ENCODE data around the gene ZNF417. TPM values are rescaled to one million over a fixed set of nuclear protein-coding genes. Genes with fewer than 3 reads are reported as not detected.
"Not testable (repeated sequence)": the region's sequence is repeated elsewhere in the genome, so short reads cannot be mapped to it uniquely, and the experiment has no call there.

Gene ZNF417
- total and polyA plus RNA-seq, 2 donors (not counting 1 experiment from before 2014, with no cell fraction given), result 8.9 to 52.6 TPM

DNA sequence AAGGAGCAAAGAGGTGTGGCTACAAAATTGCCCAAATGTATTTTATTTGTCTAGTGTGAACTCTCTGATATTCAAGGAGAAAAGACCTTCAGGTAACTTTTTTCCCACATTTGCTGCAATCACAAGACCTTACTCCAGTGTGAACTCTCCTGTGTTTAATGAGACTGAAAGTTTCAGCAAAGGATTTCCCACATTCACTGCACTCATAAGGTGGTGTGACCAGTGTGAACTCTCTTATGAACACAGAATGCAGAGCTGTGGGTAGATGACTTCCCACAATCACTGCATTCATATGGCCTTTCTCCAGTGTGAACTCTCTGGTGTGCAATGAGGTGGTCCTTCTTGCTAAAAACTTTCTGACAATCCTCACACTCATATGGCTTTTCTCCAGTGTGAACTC, 43.9 kb downstream of the ZNF417 start:
- CTCF ChIA-PET, result no interaction called here
- Histone ChIP-seq H3K4me1 (ENCODE audit: control insufficient read depth in 2 of 2, insufficient read depth in 2 of 2, low read length in 2 of 2) (no peaks in the 10 kb centered on the region), H3K9me3 (ENCODE audit: control extremely low read depth in 1 of 3, control insufficient read depth in 2 of 3, insufficient read depth in 1 of 3, low read length in 2 of 3) (peaks cover 17 to 64% (median 38%) of the 10 kb centered on the region in 3 donors), H3K4me2 (replicated peaks; ENCODE audit: low read depth, low read length, poor library complexity, severe bottlenecking) (no peak overlapping the region), H3K9ac (ENCODE audit: low read length) (no peak overlapping the region), H3K36me3 (replicated peaks in 1 of 2; ENCODE audit: control extremely low read depth in 1 of 2, control insufficient read depth in 1 of 2, extremely low read depth in 1 of 2, insufficient read depth in 2 of 2, low read length in 1 of 2) (peaks cover 16 to 43% of the 10 kb centered on the region in 2 experiments), H3K4me3 (ENCODE audit: control extremely low read depth in 1 of 5, extremely low read depth in 1 of 5, insufficient read depth in 1 of 5, low read depth in 2 of 5, low read length in 4 of 5) (no peak overlapping the region), H4K20me1 (ENCODE audit: control insufficient read depth, insufficient read depth, low read length, poor library complexity, severe bottlenecking) (no peaks in the 10 kb centered on the region), H2AFZ (ENCODE audit: insufficient read depth, low read depth, low read length, poor library complexity, severe bottlenecking) (no peak overlapping the region), H3K79me2 (ENCODE audit: control insufficient read depth, insufficient read depth, low read length) (peaks cover 26% of the 10 kb centered on the region), H3K27me3 (replicated peaks in 1 of 4; ENCODE audit: control extremely low read depth in 1 of 4, control insufficient read depth in 3 of 4, insufficient read depth in 4 of 4, low read length in 3 of 4) (no peaks in the 10 kb centered on the region), H3K27ac (ENCODE audit: low read length in 2 of 2) (no peak overlapping the region)
- ATAC-seq (ENCODE audit: low read depth) (no peak), DNase-seq (no peak)
- no peak overlapping the region for H3K27ac Mint-ChIP-seq
- intact Hi-C loops (cut with micrococcal nuclease), result no loop called here
- peaks cover 14% of the 10 kb centered on the region for H3K9me3 Mint-ChIP-seq (ENCODE audit: insufficient read depth)
- H3K27me3 Mint-ChIP-seq, result no peaks in the 10 kb centered on the region
- no peak overlapping the region for H3K4me3 Mint-ChIP-seq
- POLR2A ChIA-PET, result interaction anchor here (0.6 kb wide), 1 partner anchor 158 kb away, joined by 3 read pairs; no protein-coding TSS in a partner anchor
- peaks cover 2% of the 10 kb centered on the region for H3K4me1 Mint-ChIP-seq
- TF ChIP-seq EZH2 (IDR thresholded peaks at IDR 0.05; ENCODE audit: borderline replicate concordance, insufficient read depth, low read depth, low read length, poor library complexity, severe bottlenecking), result no peak
- TF ChIP-seq, protein P1, sequence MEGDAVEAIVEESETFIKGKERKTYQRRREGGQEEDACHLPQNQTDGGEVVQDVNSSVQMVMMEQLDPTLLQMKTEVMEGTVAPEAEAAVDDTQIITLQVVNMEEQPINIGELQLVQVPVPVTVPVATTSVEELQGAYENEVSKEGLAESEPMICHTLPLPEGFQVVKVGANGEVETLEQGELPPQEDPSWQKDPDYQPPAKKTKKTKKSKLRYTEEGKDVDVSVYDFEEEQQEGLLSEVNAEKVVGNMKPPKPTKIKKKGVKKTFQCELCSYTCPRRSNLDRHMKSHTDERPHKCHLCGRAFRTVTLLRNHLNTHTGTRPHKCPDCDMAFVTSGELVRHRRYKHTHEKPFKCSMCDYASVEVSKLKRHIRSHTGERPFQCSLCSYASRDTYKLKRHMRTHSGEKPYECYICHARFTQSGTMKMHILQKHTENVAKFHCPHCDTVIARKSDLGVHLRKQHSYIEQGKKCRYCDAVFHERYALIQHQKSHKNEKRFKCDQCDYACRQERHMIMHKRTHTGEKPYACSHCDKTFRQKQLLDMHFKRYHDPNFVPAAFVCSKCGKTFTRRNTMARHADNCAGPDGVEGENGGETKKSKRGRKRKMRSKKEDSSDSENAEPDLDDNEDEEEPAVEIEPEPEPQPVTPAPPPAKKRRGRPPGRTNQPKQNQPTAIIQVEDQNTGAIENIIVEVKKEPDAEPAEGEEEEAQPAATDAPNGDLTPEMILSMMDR (IDR thresholded peaks at IDR 0.05), result no peak

DNA sequence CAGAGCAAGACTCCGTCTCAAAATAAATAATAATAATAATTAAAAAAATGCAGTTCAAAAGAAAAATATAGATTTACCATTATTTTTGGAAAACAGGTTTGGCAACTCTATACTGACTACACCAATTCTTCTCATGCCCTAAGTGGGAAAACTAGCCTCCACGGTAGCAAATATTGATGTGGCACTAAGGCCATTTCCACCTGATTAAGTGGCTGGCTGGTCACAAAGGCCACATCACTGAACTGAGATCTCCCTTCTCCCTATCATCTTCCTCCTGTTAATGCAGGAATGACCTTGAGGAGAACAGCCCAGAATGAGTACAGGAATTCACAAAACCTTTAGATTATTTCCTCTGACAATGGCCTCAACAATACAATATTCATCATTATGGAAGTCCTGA, 46.2 kb downstream of the ZNF417 start:
- no peaks in the 10 kb centered on the region for H3K27me3 ChIP-seq (replicated peaks in 1 of 4; ENCODE audit: control extremely low read depth in 1 of 4, control insufficient read depth in 3 of 4, insufficient read depth in 4 of 4, low read length in 3 of 4)
- no peak for ATAC-seq (ENCODE audit: low read depth)
- H3K36me3 ChIP-seq (replicated peaks in 1 of 2; ENCODE audit: control extremely low read depth in 1 of 2, control insufficient read depth in 1 of 2, extremely low read depth in 1 of 2, insufficient read depth in 2 of 2, low read length in 1 of 2), result peaks cover 13 to 41% of the 10 kb centered on the region in 2 experiments
- DNase-seq, result no peak
- peaks cover 18% of the 10 kb centered on the region for H3K79me2 ChIP-seq (ENCODE audit: control insufficient read depth, insufficient read depth, low read length)
- H3K4me3 ChIP-seq (ENCODE audit: control extremely low read depth in 1 of 5, extremely low read depth in 1 of 5, insufficient read depth in 1 of 5, low read depth in 2 of 5, low read length in 4 of 5), result no peak overlapping the region
- POLR2A ChIA-PET, result no interaction called here
- peak overlapping the region; percentile 50 for H3K27ac Mint-ChIP-seq
- no peaks in the 10 kb centered on the region for H3K4me1 ChIP-seq (ENCODE audit: control insufficient read depth in 2 of 2, insufficient read depth in 2 of 2, low read length in 2 of 2)
- no peaks in the 10 kb centered on the region for H3K27me3 Mint-ChIP-seq
- 100% methylated on average over 1 of the region's 2 CpGs for WGBS (ENCODE audit: insufficient coverage)
- no peak overlapping the region for H3K27ac ChIP-seq (ENCODE audit: low read length in 2 of 2)
- intact Hi-C loops (cut with micrococcal nuclease), result no loop called here
- no peak overlapping the region for H3K4me3 Mint-ChIP-seq
- no peak overlapping the region for H3K4me2 ChIP-seq (replicated peaks; ENCODE audit: low read depth, low read length, poor library complexity, severe bottlenecking)
- H3K9me3 ChIP-seq (ENCODE audit: control extremely low read depth in 1 of 3, control insufficient read depth in 2 of 3, insufficient read depth in 1 of 3, low read length in 2 of 3), result peaks cover 13 to 58% (median 32%) of the 10 kb centered on the region in 3 donors
- CTCF ChIA-PET, result no interaction called here
- peaks cover 10% of the 10 kb centered on the region for H3K9me3 Mint-ChIP-seq (ENCODE audit: insufficient read depth)
- TF ChIP-seq EZH2 (IDR thresholded peaks at IDR 0.05; ENCODE audit: borderline replicate concordance, insufficient read depth, low read depth, low read length, poor library complexity, severe bottlenecking), result no peak
- TF ChIP-seq, protein P1 (IDR thresholded peaks at IDR 0.05), result no peak
- peaks cover 2% of the 10 kb centered on the region for H3K4me1 Mint-ChIP-seq
- H4K20me1 ChIP-seq (ENCODE audit: control insufficient read depth, insufficient read depth, low read length, poor library complexity, severe bottlenecking), result no peaks in the 10 kb centered on the region
- H3K9ac ChIP-seq (ENCODE audit: low read length), result no peak overlapping the region
- no peak overlapping the region for H2AFZ ChIP-seq (ENCODE audit: insufficient read depth, low read depth, low read length, poor library complexity, severe bottlenecking)

DNA sequence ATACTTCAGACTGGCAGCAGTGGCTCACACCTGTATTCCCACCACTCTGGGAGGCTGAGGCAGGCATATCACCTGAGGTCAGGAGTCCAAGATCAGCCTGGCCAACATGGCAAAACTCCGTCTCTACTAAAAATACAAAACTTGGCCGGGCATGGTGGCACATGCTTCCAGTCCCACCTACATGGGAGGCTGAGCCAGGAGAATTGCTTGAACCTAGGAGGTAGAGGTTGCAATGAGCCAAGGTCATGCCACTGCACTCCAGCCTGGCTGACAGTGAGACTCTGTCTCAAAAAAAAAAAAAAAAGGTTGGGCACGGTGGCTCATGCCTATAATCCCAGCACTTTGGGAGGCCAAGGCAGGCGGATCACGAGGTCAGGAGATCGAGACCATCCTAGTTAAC, 46.7 kb downstream of the ZNF417 start:
- H3K4me1 Mint-ChIP-seq; H3K4me1 ChIP-seq (ENCODE audit: control insufficient read depth in 2 of 2, insufficient read depth in 2 of 2, low read length in 2 of 2); H3K27ac Mint-ChIP-seq; H2AFZ ChIP-seq (ENCODE audit: insufficient read depth, low read depth, low read length, poor library complexity, severe bottlenecking); CTCF ChIA-PET; H3K4me3 Mint-ChIP-seq; H3K9ac ChIP-seq (ENCODE audit: low read length); H3K4me3 ChIP-seq (ENCODE audit: control extremely low read depth in 1 of 5, extremely low read depth in 1 of 5, insufficient read depth in 1 of 5, low read depth in 2 of 5, low read length in 4 of 5); H3K9me3 Mint-ChIP-seq (ENCODE audit: insufficient read depth); intact Hi-C loops (cut with micrococcal nuclease); H3K27ac ChIP-seq (ENCODE audit: low read length in 2 of 2); POLR2A ChIA-PET; H3K27me3 ChIP-seq (replicated peaks in 1 of 4; ENCODE audit: control extremely low read depth in 1 of 4, control insufficient read depth in 3 of 4, insufficient read depth in 4 of 4, low read length in 3 of 4); H4K20me1 ChIP-seq (ENCODE audit: control insufficient read depth, insufficient read depth, low read length, poor library complexity, severe bottlenecking); H3K4me2 ChIP-seq (replicated peaks; ENCODE audit: low read depth, low read length, poor library complexity, severe bottlenecking); DNase-seq; H3K27me3 Mint-ChIP-seq; ATAC-seq (ENCODE audit: low read depth): not testable (repeated sequence)
- 100% methylated on average over 2 of the region's 6 CpGs for WGBS (ENCODE audit: insufficient coverage)
- Histone ChIP-seq H3K36me3 (replicated peaks in 1 of 2; ENCODE audit: control extremely low read depth in 1 of 2, control insufficient read depth in 1 of 2, extremely low read depth in 1 of 2, insufficient read depth in 2 of 2, low read length in 1 of 2) (peaks cover 13 to 44% of the 10 kb centered on the region in 2 experiments), H3K79me2 (ENCODE audit: control insufficient read depth, insufficient read depth, low read length) (peaks cover 18% of the 10 kb centered on the region), H3K9me3 (ENCODE audit: control extremely low read depth in 1 of 3, control insufficient read depth in 2 of 3, insufficient read depth in 1 of 3, low read length in 2 of 3) (peaks cover 13 to 57% (median 32%) of the 10 kb centered on the region in 3 donors)
